Vagina (tissue), 2 donors: ENCODE measurements around the gene MT1E.

Experiments
- POLR2AphosphoS5 ChIP-seq, 2 donors: sonication (generic); formaldehyde crosslinking; IDR thresholded peaks; one replicate each; pipeline ENCODE4 v1.9.0; 2017; ENCODE audit warnings: antibody characterized with exemption in 2 of 2, mild to moderate bottlenecking in 2 of 2, low read depth in 1 of 2; ENCODE audit not compliant: insufficient read depth in 1 of 2
- TF ChIP-seq, protein P1 (sequence below), 3 experiments: fragments of 450-650 bp in 2 of 3; fragments of 200-600 bp in 1 of 3; sonication (generic) in 1 of 3; IDR thresholded peaks; one replicate each; pipeline ENCODE4 v1.5.1; 2017 to 2019; ENCODE audit warnings: antibody characterized with exemption in 3 of 3, mild to moderate bottlenecking in 2 of 3, moderate library complexity in 2 of 3

DNA sequence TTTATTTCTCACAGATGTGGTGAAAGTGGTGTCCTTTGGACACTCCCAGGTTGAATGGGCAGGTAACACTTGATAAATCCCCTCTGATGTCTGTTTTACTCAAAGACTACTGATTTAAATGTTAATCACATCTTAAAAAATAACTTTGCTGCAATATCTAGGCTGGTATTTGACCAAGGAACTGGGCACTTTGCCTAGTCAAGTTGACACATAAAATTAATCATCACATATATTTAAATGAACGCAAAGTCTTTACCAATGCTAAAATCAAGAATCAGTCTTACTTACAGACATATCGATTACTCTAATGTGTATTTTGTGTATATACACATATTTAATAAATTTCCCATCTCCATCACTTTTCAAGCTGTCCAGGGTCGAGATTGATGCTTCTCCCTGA is 10.2 kb upstream of the MT1E start:
- TF ChIP-seq, protein P1, sequence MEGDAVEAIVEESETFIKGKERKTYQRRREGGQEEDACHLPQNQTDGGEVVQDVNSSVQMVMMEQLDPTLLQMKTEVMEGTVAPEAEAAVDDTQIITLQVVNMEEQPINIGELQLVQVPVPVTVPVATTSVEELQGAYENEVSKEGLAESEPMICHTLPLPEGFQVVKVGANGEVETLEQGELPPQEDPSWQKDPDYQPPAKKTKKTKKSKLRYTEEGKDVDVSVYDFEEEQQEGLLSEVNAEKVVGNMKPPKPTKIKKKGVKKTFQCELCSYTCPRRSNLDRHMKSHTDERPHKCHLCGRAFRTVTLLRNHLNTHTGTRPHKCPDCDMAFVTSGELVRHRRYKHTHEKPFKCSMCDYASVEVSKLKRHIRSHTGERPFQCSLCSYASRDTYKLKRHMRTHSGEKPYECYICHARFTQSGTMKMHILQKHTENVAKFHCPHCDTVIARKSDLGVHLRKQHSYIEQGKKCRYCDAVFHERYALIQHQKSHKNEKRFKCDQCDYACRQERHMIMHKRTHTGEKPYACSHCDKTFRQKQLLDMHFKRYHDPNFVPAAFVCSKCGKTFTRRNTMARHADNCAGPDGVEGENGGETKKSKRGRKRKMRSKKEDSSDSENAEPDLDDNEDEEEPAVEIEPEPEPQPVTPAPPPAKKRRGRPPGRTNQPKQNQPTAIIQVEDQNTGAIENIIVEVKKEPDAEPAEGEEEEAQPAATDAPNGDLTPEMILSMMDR (IDR thresholded peaks at IDR 0.05), result no peak
- TF ChIP-seq POLR2AphosphoS5 (IDR thresholded peaks at IDR 0.05; ENCODE audit: insufficient read depth in 1 of 2, low read depth in 1 of 2), result no peak
